HG03354 (cell line): Measurements from ENCODE around the gene TCEAL9.
"Not testable (repeated sequence)": the region's sequence is repeated elsewhere in the genome, so short reads cannot be mapped to it uniquely, and the experiment has no call there.

Source experiments
- ATAC-seq: cut with Tn5 transposase; IDR thresholded peaks from one replicate; pipeline ENCODE4 v1.9.1; 2021; ENCODE audit warnings: mild to moderate bottlenecking; ENCODE audit not compliant: unreplicated experiment, poor library complexity, severe bottlenecking

The TCEAL9 gene

GRCh38 chrX:103356130-103356798, at the start of gene TCEAL9:
TCEAL9 (plus strand) TSS chrX:103356506; CDS start chrX:103357685, 1,179 bp downstream.
- ATAC-seq: no peak

DNA sequence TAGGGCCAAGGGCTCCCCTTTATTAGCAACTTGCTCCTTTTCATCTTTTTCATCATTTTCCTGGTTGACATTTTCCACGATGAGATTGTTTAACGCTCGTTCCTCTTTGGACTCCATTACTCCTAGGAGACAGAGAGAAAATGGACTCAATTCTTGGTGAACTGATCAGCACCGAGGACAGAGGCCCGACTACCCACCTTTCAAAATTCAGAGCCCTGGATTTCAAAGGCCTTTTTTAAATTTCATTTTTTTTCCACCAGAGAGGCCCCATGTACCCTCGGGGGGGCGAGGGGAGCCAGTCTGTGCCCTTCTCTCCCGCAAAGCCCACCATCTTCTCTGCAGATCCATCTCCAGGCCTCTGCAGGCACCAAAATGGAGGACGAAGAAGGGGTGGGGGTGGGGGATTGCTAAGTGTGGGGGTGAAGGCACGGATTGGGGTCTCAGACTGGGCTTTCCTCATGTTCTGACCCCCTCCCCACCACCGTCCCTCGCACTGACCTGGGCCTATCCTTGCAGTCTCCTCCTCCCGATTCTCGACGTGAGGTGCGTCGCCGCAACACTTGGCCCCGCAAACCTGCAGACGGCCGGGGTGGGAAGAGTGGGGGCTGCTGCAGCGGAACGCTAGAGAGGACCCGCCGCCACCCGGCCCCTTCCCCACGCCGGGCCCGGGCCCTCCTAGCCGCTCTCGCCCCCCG, 46.3 kb upstream of the TCEAL9 start:
- peak; percentile 23 for ATAC-seq

DNA sequence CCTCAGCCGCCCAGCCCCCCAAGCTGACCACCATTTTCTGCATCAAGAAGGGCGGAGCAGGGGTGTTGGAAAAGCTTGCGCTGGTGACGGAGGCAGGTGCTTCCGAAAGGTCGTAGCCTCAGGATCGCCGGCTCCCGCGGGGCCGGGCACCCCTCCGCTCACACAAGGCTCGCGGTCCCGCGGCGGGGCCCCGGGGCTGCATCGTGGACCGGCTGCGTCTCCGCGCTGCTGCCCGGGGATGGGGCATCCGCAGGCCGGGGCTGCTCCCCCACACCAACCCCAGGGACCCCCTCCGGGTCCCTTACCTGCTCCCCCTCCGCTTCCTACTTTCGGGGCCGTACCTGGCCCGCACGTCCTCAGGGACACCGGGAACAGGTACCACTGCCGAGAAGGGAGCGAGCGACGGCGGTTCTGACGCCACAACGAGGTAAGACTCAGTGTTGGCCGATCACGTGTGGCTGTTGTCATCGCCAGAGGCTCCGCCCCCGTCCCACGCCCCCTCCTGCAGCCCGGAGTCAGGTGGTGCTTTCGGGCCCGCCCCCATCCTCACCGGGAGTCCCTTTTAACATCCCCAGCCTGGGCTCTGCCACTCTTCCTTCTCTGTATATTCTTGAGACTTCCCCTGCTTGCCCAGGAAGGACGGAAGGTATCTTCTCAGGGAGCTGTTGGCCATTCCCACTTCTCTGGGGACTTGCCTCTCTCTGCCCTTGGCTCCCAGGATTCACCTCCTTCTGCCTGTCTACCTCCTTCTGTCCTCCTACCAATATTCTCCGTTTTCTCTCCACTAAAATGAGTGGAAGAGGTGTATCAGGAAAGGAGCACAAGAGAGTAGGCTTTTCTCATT, 45.5 kb upstream of the TCEAL9 start, which contains the start of gene BEX2:
TSS of gene BEX2 (minus strand) at position 436 of the 844 bp plus-strand sequence. CDS start 1,014 bp downstream, outside the sequence.
- peak; percentile 98 for ATAC-seq

DNA sequence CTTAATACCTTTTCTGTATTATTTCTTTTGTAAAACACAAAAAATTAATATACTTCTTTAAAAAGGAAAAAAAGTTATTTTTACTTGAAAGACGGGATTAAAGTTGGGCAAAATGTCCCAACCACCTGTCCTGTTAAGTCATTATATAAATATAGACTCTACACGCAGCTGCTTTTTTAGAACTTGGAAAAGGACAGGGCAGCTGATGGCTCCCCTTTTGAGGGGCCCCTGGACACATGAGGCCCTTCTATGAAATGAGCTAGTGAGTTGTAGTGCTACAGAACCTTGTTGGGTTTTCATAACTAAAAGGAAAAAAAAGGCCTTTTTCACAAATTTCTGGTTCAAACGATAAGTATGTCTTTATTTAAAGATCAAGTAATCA, 44.9 kb upstream of the TCEAL9 start:
- ATAC-seq: no peak

DNA sequence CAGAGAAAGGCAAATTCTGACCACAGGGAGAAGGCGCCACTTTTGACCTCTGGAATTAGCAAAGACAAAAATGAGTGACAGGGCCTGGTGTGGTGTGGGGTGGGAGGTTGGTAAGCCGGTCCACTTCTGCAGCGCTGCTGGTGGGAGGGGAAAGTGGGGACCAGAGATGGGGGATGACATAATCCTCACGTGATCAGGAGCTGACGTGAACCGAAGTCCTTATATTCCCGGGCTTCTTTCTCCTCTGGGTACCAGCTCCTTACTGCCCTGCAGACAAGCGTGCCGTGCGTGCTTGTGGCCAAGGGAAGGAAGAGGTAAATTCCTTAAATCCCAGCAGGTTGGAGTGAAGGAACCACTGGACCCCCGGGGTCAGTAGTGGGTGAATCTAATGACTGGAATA, 26.3 kb upstream of the TCEAL9 start, which contains the start of gene TCEAL7:
TSS of gene TCEAL7 (plus strand) at position 249 of the 400 bp plus-strand sequence. CDS start 1,165 bp downstream, outside the sequence.
- no peak for ATAC-seq

DNA sequence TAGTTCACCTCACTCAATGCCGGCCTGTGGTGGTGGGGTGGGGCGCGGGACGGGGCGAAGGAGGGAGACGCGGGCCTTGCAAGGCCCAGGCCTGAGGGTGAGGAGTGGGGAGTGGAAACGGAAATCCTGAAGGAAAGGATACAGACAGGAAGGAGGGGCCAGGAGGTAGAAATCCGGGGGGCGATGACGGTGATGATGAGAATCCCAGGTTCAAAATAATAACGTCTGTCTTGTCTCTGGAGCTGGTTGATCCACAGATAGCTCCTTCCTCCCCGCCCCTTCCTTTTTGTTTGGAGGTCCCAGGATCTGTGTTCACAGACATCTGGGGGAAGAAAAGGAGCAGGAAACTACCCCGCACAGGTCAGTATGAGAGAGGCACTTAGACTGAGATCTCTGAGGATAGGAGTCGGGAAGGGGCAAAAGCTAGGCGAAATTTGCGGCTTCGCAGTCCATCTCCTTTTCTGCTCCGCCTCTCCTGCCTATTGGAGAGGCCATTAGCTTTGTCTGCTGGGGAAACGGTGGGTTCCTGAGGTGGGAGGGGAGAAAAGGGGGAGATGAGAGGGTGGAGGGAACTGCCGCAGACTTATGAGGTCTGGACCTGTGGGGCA, 25.5 kb upstream of the TCEAL9 start:
- ATAC-seq: no peak

GRCh38 chrX:103338663-103339062, 17.6 kb upstream of the TCEAL9 start:
- no peak for ATAC-seq

GRCh38 chrX:103343105-103343504, 13.2 kb upstream of the TCEAL9 start:
- peak; percentile 78 for ATAC-seq

- ATAC-seq: no peak
Observed at GRCh38 chrX:103344606-103345005, 11.7 kb upstream of the TCEAL9 start.

DNA sequence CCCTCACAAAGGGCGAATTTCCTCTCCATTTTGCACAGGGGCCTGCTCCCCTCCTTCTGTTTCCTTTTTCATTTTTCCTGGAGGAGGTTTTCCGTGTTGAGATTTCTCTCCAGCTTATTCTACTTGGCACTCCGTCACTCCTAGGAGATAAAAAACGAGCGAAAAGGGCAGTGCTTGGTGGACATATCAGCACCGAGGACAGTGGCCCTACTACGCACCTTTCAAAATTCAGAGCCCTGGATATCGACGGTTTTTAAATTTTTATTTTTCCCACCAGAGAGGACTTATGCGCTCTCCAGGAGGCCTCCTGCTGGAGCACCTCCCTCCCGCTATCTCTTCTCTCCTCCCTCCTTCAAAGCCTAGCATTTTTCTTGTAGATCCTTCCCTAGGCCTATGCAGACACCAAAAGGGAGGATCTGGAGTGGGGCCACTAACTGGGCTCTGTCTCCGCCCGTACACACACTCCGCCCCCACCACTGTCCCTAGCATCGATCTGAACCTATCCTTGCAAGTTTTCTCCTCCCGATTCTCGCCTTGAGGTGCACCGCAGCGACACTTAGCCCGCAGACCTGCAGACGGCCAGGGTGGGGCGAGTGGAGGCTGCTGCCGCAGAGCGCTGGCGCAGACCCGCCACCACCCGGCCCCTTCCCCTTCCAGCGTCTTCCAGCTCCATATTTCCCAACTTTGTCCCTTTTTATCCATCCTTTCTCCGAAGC, 8.5 kb upstream of the TCEAL9 start:
- ATAC-seq: no peak

- ATAC-seq: no peak
Observed at GRCh38 chrX:103356858-103357257, 552 bp downstream of the TCEAL9 start.

GRCh38 chrX:103357871-103358270, 1.6 kb downstream of the TCEAL9 start:
- ATAC-seq: no peak

GRCh38 chrX:103359605-103360004, 3.3 kb downstream of the TCEAL9 start:
- not testable (repeated sequence) for ATAC-seq

DNA sequence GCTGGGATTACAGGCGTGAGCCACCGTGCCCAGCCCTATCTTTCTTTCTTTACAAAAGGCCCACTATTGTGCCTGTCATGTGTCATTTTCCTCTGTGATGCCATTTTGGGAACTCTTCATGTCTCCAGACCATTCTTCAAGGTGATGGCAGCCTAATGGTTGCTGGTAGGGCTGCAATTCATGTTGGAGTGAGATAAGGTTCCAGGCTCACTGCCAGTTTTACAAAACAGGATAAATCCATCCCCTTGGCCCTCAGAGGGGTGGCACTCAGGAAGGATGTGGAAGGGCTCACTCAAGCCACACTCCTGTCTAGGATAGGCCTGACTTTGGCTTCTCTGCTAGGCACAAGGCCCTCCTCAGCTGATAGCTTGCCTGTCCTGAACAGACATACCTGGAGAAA, 3.8 kb downstream of the TCEAL9 start:
- ATAC-seq: no peak

- ATAC-seq: no peak
Observed at GRCh38 chrX:103360916-103361315, 4.6 kb downstream of the TCEAL9 start.

DNA sequence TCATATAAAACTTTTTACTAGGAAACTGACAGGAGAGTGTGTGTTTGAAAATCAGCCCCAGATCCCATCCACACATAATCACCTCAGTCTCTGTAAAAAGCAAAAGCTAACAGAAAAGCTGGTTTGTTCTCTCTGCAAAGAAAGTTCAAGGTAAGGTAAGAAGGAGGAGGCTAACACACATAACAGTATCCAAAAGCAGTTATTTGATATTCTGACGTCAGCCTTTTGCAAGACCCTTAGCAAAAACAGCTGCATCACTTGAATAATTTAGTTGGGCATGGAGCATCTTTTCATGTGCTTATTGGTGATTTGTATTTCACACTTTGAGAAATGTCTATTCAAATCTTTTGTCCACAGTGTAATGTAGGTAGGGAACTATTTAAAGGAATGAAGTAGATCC, 5.5 kb downstream of the TCEAL9 start:
- ATAC-seq: no peak

GRCh38 chrX:103362474-103362873, 6.2 kb downstream of the TCEAL9 start:
- no peak for ATAC-seq

DNA sequence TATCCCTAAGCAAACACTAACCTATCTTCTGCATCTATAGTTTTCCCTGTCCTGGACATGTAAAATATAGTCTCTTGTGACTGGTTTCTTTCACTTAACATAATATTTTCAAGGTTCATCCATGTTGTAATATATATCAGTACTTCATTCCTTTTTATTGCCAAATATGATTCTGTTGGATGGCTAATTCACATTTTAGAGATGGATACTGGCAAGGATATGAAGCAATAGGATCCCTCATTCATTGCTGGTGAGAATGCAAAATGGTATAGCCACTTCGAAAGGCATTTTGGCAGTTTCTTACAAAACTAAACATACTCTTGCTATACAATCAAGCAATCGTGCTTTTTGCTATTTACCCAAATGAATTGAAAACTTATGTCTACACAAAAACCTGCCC, 6.7 kb downstream of the TCEAL9 start:
- no peak for ATAC-seq

DNA sequence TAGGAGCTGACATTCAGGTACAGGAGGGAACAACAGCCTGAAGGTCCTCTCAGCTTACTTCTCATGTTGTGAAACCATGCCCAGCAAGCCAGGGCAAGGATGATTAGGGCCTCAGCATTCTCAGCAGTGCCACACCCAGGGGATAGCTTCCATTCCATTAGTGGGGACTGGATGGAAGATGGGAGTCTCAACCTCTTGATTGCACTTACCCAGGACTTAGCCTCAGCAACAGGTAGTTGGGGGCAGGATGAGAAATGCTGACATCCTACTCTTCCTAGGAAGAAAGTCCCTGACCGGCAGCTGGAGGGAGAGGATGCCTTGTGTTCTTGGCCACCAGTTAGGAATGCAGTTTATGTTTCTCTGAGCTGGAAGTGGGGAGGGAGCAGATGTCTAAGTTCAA, 11.2 kb downstream of the TCEAL9 start:
- ATAC-seq: no peak
